Head of caudate nucleus (tissue), 42 donors: ENCODE results near the gene IGSF22.
A peak's percentile ranks its signal among the peaks of the same experiment; 100 is the strongest.

Experiments
- DNase-seq, 42 donors: peaks; one replicate each; pipeline versions ENCODE4 v3.0.0 to v3.0.0-alpha.2; 2020 to 2021; ENCODE audit warnings: mixed read lengths in 7 of 42
- intact Hi-C: fragments of 100-400 bp; cut with DNase I; formaldehyde crosslinking; loops from one replicate; pipeline ENCODE4 v1.15.0; 2022

IGSF22 gene

GRCh38 chr11:18748766-18749365, 22.9 kb upstream of the IGSF22 start:
- intact Hi-C loops: no loop called here
- DNase-seq: peak in 41 of 42 donors; percentile 44 to 97 (median 79)

- intact Hi-C loops: no loop called here
- DNase-seq: peak; percentile 48 to 94 (median 78)
Observed at GRCh38 chr11:18745251-18745650, 19.3 kb upstream of the IGSF22 start.

- peak in 41 of 42 donors; percentile 31 to 90 (median 71) for DNase-seq
- intact Hi-C loops: no loop called here
Observed at GRCh38 chr11:18743900-18744514, 18.0 kb upstream of the IGSF22 start.

GRCh38 chr11:18743365-18743764, 17.4 kb upstream of the IGSF22 start:
- intact Hi-C loops: no loop called here
- no peak for DNase-seq

- intact Hi-C loops: no loop called here
- no peak for DNase-seq
Observed at GRCh38 chr11:18741783-18742182, 15.8 kb upstream of the IGSF22 start.

GRCh38 chr11:18739685-18740084, 13.7 kb upstream of the IGSF22 start:
- peak in 2 of 42 donors; percentile 36 to 47 for DNase-seq
- intact Hi-C loops: no loop called here

GRCh38 chr11:18737642-18738041, 11.7 kb upstream of the IGSF22 start:
- no peak for DNase-seq
- intact Hi-C loops: no loop called here

- DNase-seq: peak in 1 of 42 donors; percentile 41
- intact Hi-C loops: no loop called here
Observed at GRCh38 chr11:18736590-18737148, 10.7 kb upstream of the IGSF22 start.

- intact Hi-C loops: no loop called here
- DNase-seq: no peak
Observed at GRCh38 chr11:18733202-18733601, 7.2 kb upstream of the IGSF22 start.

GRCh38 chr11:18731949-18732821, 6.2 kb upstream of the IGSF22 start:
- intact Hi-C loops: no loop called here

GRCh38 chr11:18731441-18731840, 5.5 kb upstream of the IGSF22 start:
- intact Hi-C loops: no loop called here
- DNase-seq: no peak

More at GRCh38 chr11:18731949-18732821, 6.2 kb upstream of the IGSF22 start:
- DNase-seq: peak in 40 of 42 donors; percentile 53 to 90 (median 77)

GRCh38 chr11:18730020-18730419, 4.0 kb upstream of the IGSF22 start:
- DNase-seq: peak in 1 of 42 donors; percentile 43
- intact Hi-C loops: no loop called here

- intact Hi-C loops: no loop called here
- DNase-seq: peak in 1 of 42 donors; percentile 42
Observed at GRCh38 chr11:18729426-18729825, 3.4 kb upstream of the IGSF22 start.

- intact Hi-C loops: no loop called here
- DNase-seq: peak in 1 of 42 donors; percentile 34
Observed at GRCh38 chr11:18728658-18729057, 2.7 kb upstream of the IGSF22 start.

GRCh38 chr11:18727479-18728236, 1.7 kb upstream of the IGSF22 start:
- DNase-seq: peak in 29 of 42 donors; percentile 33 to 79 (median 62)
- intact Hi-C loops: no loop called here

- peak; percentile 58 to 96 (median 84) for DNase-seq
- intact Hi-C loops: no loop called here
Observed at GRCh38 chr11:18723991-18724390, 2.0 kb downstream of the IGSF22 start.

GRCh38 chr11:18722293-18722637, 3.7 kb downstream of the IGSF22 start:
- intact Hi-C loops: no loop called here

GRCh38 chr11:18721561-18722292, 4.3 kb downstream of the IGSF22 start:
- intact Hi-C loops: no loop called here
- DNase-seq: peak in 18 of 42 donors; percentile 21 to 80 (median 52)

More at GRCh38 chr11:18722293-18722637, 3.7 kb downstream of the IGSF22 start:
- no peak for DNase-seq
